KG1 (cell line): ENCODE data around the gene CEL.
A peak's percentile ranks its signal among the peaks of the same experiment; 100 is the strongest.
"Not testable (repeated sequence)": the region's sequence is repeated elsewhere in the genome, so short reads cannot be mapped to it uniquely, and the experiment has no call there.

ENCODE experiments used
- DNase-seq: peaks from one replicate; lab custom pipeline; 2025; lab: John Stamatoyannopoulos, UW

CEL gene

GRCh38 chr9:133048595-133048994 lies 13.2 kb upstream of the CEL start:
- DNase-seq = no peak

DNA sequence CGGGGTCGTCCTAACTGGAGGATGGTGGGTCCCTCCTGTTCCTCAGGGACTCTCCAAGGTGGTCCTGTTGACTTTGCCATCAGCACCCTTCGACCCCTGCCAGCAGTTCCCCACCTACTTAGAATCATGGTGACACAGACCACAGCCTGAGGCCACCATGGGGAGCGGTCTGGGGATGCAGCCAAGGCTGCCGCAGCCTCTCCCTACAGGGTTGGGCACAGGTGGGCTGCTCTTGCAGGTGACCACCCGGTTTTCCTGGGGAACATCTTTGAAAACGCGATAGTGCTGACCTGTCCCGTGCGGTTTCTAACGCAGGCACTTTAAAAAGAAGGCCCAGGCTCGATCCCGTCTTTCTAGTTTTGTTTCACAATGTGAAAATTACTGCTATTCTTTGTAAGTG lies 12.7 kb upstream of the CEL start:
- no peak for DNase-seq

DNA sequence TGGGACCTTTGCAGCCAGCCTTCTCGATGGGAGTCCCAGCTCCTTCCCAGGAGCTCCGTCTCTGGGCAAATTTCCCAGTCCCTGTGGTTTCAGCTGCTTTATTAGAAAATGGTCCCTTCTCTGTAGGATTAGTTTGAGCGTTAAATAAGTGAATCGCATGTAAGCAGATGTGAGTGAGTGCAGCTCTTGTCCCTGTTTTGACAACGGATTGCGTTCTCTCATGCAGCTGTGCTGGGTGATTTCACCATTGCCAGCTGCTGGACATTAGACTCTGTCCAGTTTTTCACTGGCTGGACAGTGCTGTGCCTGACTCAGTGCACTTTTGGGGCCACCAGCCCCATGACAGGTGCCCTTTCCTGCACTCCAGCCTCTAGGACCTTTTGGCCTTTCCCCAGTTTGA lies 11.6 kb upstream of the CEL start:
- no peak for DNase-seq

GRCh38 chr9:133050781-133051180 lies 11.0 kb upstream of the CEL start:
- no peak for DNase-seq

- DNase-seq = no peak
Observed at GRCh38 chr9:133051281-133051900, 10.4 kb upstream of the CEL start.

- no peak for DNase-seq
Observed at GRCh38 chr9:133051966-133052539, 9.7 kb upstream of the CEL start.

DNA sequence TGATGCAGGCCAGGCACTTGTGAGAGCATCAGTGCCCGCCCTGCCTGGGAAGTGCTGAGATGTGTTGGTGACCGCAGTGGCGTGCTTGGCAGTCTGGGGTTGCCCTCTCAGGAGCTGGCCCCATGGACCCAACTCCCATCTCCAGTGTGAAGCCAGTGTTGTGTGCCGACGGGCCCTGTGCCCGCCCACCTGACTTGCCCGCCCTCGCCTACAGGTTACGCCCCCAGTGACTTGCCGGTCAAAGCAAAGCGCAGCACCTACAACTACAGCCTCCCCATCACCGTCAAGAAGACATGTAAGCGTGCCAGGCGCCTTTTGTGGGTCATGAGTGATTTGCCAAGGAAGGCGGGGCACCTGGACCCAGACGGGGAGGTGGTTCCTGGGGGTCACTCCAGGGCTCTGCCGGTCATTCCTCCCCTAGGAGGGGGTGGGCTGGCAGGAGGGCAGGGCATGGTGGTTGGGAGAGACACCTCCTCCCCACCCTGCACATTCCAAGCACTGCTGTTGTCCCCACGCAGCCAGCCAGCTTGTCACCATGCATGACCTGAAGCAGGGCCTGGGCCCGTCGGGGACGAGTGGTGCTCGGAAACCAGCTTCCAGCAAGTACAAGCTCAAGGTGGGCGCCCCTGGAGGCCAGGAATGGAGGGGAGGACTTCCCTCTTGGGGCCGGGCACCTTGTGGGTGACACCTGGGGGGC lies 7.4 kb upstream of the CEL start:
- DNase-seq = no peak

GRCh38 chr9:133054966-133055365 lies 6.8 kb upstream of the CEL start:
- DNase-seq = no peak

- no peak for DNase-seq
Observed at GRCh38 chr9:133055788-133056420, 5.9 kb upstream of the CEL start.

DNA sequence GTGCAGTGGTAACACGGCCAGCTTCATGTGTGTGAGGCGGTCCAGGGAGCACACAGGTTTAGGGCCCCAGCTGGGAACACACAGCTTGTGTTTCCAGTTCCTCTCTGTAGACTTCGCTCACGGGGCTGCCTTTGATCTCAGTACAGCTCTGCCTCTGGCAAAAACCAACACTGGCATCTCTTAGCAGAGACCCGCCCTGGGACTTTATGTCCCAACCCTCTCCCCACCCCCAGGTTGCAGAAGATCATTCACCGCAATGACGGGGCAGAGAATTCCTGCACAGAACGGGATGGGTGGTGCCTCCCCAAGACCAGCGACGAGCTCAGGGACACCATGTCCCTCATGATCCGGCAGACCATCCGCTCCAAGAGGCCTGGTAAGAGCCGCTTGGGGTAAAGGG lies 5.2 kb upstream of the CEL start:
- DNase-seq = no peak

- no peak for DNase-seq
Observed at GRCh38 chr9:133057006-133057405, 4.8 kb upstream of the CEL start.

DNA sequence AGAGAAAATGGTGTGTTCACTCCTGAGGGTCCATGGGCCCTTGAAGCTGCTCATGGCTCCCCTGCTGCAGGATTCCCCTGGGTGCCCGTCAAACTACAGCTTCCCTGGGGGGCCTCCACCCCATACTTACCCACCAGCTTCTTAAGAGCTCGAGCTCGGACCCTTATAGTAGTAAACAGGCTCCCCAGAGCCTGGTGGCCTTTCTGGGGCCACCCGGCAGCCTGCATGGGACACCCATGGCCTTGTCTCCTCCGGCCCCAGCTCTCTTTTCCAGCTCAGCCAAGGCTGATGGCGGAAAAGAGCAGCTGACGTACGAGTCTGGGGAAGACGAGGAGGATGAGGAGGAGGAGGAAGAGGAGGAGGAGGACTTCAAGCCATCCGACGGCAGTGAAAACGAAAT lies 4.2 kb upstream of the CEL start:
- DNase-seq = no peak

DNA sequence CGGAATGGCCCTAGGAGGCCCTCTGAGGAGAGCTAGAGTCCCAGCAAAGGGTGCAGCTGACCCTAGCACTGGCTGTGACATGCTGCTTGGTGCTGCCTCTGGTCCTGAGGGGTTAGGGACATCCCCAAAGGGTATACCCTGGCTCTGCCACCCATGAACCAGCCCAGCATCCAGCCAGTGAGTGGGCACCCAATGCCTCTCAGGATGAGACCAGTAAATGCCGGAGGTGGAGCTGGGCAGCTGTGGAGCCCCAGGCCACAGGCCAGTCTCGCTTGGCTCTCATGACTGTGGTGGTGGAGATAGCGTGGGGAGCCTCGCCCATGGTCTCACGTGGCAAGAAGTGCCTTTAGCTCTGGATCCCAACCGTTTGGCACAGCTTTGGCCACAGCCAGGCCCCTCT lies 3.7 kb upstream of the CEL start:
- DNase-seq = no peak

GRCh38 chr9:133058550-133059320 lies 3.0 kb upstream of the CEL start:
- DNase-seq = no peak

DNA sequence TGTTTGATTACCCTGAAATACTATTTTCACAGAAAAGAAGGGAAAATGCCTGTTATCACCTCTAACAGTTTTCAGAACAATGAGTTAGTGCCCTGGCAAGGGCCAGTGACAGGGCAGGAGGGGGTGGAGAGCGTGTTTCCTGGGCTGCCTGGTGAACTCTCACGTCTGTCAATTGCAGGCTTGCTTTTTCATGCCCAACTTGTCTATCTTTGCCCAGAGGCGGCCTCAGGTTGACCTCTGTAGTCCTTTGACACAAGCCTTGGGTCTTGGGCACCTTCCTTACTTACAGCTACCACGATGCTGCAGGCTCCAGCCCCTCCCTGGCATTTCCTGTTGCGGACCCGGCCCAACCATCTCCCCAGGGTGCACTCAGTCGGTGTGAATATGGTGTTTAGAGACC lies 2.2 kb upstream of the CEL start:
- no peak for DNase-seq

DNA sequence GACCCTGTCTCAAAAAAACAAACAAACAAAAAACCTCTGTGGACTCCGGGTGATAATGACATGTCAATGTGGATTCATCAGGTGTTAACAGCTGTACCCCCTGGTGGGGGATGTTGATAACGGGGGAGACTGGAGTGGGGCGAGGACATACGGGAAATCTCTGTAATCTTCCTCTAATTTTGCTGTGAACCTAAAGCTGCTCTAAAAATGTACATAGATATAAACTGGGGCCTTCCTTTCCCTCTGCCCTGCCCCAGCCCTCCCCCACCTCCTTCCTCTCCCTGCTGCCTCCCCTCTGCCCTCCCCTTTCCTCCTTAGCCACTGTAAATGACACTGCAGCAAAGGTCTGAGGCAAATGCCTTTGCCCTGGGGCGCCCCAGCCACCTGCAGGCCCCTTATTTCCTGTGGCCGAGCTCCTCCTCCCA lies 1.4 kb upstream of the CEL start:
- DNase-seq = peak; percentile 29

DNA sequence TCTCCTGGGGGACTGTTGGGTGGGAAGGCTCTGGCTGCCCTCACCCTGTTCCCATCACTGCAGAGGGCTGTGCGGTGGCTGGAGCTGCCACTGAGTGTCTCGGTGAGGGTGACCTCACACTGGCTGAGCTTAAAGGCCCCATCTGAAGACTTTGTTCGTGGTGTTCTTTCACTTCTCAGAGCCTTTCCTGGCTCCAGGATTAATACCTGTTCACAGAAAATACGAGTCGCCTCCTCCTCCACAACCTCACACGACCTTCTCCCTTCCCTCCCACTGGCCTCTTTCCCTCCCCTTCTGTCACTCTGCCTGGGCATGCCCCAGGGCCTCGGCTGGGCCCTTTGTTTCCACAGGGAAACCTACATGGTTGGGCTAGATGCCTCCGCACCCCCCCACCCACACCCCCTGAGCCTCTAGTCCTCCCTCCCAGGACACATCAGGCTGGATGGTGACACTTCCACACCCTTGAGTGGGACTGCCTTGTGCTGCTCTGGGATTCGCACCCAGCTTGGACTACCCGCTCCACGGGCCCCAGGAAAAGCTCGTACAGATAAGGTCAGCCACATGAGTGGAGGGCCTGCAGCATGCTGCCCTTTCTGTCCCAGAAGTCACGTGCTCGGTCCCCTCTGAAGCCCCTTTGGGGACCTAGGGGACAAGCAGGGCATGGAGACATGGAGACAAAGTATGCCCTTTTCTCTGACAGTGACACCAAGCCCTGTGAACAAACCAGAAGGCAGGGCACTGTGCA lies 590 bp upstream of the CEL start:
- DNase-seq = not testable (repeated sequence)

DNA sequence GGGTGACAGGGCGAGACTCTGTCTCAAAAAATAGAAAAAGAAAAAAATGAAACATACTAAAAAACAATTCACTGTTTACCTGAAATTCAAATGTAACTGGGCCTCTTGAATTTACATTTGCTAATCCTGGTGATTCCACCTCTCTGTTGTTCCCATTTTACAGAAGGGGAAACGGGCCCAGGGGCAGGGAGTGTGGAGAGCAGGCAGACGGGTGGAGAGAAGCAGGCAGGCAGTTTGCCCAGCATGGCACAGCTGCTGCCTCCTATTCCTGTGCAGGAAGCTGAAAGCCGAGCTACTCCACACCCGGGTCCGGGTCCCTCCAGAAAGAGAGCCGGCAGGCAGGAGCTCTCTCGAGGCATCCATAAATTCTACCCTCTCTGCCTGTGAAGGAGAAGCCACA lies 788 bp downstream of the CEL start:
- not testable (repeated sequence) for DNase-seq

DNA sequence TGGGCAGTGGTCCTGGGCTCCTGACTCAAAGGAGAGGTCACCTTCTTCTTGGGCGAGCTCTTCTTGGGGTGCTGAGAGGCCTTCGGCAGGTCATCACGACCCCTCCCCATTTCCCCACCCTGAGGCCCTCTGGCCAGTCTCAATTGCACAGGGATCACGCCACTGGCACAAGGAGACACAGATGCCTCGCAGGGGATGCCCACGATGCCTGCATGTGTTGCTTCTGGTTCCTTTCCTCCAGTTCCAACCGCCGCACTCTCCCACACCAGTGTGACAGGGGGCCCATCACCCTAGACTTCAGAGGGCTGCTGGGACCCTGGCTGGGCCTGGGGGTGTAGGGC lies 1.3 kb downstream of the CEL start:
- no peak for DNase-seq

- no peak for DNase-seq
Observed at GRCh38 chr9:133063500-133064231, 1.9 kb downstream of the CEL start.
